B cell (primary cell): ENCODE results near the gene BMP6.

ENCODE experiments used
- EZH2 ChIP-seq: IDR thresholded peaks from 2 replicates; pipeline ENCODE4 v1.6.1; 2012; ENCODE audit warnings: borderline replicate concordance, low read depth, mild to moderate bottlenecking, moderate library complexity, low read length; ENCODE audit not compliant: insufficient read depth, poor library complexity, severe bottlenecking
- TF ChIP-seq, protein P1 (sequence below): fragments of 200-600 bp; IDR thresholded peaks from one replicate; pipeline ENCODE4 v1.8.0; 2022; ENCODE audit warnings: antibody characterized with exemption, mild to moderate bottlenecking

- TF ChIP-seq, protein P1, sequence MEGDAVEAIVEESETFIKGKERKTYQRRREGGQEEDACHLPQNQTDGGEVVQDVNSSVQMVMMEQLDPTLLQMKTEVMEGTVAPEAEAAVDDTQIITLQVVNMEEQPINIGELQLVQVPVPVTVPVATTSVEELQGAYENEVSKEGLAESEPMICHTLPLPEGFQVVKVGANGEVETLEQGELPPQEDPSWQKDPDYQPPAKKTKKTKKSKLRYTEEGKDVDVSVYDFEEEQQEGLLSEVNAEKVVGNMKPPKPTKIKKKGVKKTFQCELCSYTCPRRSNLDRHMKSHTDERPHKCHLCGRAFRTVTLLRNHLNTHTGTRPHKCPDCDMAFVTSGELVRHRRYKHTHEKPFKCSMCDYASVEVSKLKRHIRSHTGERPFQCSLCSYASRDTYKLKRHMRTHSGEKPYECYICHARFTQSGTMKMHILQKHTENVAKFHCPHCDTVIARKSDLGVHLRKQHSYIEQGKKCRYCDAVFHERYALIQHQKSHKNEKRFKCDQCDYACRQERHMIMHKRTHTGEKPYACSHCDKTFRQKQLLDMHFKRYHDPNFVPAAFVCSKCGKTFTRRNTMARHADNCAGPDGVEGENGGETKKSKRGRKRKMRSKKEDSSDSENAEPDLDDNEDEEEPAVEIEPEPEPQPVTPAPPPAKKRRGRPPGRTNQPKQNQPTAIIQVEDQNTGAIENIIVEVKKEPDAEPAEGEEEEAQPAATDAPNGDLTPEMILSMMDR: no peak
- no peak for TF ChIP-seq EZH2
Observed at GRCh38 chr6:7773914-7774313, 48.0 kb downstream of the BMP6 start.
